GM12874 (cell line): ENCODE measurements around the gene PHRF1.

Experiments used
- TF ChIP-seq, protein P1 (sequence below): IDR thresholded peaks from 2 replicates; pipeline ENCODE4 v1.5.1; 2011; ENCODE audit warnings: low read depth, mild to moderate bottlenecking, control low read depth, low read length, moderate library complexity; ENCODE audit not compliant: insufficient read depth

Gene PHRF1

DNA sequence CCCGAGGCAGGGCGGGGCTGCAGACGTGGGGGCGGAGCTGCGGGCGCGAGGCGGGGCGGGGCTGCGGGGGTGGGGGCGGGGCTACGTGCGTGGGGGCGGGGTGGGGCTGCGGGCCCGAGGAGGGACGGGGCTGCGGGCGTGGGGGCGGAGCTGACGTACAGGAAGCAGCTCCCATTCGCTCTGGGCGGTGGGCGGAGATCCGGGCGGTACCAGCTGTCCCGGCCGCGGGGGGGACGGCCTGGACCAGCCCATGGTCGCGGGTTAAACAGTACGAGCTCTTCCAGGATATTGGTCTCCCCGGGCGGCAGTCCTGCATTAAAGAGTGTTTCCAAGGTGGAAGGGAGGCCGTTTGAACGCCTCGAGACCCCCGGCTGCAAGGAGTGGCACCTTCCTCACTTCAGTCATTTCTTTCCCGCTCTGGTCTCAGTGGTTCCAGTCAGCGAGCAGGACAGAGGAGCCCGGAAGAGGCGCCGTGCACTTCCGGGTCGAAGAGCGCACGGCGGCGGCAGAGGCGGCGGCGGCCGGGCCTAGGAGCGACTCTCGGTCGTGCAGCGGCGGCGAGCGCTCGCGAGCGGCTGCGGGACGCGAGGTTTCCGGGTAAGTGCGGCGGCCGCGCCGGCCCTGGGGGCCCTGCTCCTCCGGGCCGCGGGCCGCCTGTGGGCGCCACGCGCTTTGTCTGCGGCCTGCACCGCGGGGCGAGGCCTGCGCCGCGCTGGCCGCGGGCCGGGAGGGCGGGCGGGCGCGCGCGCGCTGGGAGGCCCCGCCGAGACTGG lies at the start of gene PHRF1:
TSS of gene PHRF1 (plus strand) at position 475 of the 773 bp plus-strand sequence. CDS start 5,043 bp downstream, outside the sequence.
- TF ChIP-seq, protein P1, sequence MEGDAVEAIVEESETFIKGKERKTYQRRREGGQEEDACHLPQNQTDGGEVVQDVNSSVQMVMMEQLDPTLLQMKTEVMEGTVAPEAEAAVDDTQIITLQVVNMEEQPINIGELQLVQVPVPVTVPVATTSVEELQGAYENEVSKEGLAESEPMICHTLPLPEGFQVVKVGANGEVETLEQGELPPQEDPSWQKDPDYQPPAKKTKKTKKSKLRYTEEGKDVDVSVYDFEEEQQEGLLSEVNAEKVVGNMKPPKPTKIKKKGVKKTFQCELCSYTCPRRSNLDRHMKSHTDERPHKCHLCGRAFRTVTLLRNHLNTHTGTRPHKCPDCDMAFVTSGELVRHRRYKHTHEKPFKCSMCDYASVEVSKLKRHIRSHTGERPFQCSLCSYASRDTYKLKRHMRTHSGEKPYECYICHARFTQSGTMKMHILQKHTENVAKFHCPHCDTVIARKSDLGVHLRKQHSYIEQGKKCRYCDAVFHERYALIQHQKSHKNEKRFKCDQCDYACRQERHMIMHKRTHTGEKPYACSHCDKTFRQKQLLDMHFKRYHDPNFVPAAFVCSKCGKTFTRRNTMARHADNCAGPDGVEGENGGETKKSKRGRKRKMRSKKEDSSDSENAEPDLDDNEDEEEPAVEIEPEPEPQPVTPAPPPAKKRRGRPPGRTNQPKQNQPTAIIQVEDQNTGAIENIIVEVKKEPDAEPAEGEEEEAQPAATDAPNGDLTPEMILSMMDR: no peak

DNA sequence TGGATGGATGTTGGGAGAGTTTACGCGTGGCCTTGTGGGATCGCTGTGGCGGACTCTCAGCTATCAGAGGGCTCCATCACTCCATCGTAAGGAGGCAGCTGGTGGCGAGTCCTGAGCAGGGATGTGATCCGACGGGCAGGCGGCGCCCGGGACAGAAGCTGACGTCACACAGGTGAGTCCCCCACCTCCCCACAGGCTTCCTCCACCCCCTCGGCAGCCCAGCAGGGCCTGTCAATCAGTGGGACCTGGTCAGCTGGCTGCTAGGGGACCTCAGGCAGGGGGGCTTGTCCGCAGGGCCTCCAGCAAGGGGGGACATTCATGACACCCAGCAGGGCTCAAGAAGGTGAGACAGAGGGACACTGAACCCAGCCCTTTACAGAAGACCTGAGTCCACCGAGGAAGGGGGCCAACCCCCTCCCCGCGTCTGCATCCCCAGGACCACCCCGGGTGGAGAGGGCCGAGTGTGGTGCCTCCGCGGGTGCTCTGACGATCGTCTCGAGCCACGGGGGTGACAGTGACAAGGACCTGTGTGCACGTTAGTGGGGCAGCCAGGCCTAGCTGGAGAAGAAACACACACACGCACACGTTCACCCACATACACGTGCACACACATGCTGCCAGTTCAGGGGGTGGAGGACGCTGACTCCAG lies 48.0 kb upstream of the PHRF1 start:
- TF ChIP-seq, protein P1: no peak

DNA sequence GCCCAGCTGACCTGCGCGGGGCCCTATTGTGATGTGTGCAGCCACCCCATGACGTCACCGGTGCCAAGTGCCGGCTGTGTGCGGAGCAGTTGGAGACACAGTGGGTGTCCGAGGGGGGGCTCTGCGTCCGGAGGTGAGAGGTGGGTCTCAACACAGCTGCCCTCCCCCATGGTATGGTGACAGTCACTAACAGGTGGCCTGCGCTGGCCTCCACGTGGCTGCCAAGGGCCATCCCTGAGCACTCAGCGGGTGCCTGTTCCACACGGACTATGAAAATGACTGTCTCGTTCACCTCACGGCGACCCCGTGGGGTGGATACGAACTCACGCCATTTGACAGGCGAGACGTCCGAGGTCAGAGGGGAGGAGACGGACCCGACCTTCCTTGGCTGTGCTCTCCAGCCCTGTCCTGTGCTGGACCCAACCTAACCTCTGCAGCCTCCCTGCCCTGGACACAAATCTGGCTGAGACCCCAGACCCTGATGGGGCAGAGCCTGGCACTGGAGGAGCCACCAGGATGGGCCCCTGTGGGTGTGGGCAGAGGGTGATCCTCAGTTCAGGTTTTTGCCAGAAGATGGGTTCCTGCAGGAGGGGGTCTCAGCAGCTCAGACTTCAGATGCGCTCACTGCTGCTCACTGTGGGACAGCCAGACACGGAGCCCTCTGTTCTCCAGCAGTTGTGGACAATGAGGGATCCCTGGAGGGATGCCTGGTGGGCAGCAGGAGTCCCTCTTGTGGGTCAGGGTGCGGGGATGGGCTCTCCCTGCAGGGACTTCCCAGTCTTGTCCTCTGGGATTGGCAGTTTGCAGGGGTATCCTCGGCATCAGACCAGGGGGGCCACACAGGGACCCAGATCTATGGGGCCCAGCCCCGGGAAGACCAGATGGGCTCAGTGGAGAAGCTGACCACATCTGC lies 47.2 kb upstream of the PHRF1 start:
- TF ChIP-seq, protein P1: no peak

- TF ChIP-seq, protein P1: no peak
Measured at GRCh38 chr11:529728-530411, 46.4 kb upstream of the PHRF1 start.

- TF ChIP-seq, protein P1: no peak
Measured at GRCh38 chr11:530960-531831, 45.1 kb upstream of the PHRF1 start.

DNA sequence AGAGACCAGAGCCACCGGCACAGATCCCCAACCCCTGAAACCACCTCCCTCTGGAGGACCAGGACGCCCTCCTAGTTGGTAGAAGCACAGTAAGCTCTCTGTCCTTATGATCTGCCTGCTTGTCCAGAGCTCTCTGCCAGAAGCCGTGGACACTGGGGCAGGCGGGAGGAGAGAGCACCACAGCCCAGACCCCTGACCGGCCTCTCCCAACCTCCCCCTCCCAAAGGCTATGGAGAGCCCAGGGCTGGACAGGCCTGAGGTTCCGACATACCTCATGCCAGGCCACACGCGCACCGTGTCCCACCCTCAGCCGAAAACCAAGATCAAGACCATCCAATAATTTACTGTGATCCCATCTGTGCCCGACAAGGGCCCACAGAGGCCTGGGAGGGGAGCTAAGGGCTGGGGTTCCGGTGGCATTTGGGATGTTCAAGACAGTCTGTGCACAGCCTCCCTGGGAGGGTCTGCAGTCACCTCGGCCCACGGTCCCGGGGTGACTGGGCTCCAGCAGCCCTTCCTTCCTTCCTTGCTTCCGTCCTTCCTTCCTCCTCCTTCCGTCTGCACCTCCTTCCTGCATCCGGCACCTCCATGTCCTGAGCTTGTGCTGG lies 44.2 kb upstream of the PHRF1 start:
- TF ChIP-seq, protein P1: no peak
